GM18867 (cell line): ENCODE data around the gene ZGPAT.
"Not testable (repeated sequence)": the region's sequence is repeated elsewhere in the genome, so short reads cannot be mapped to it uniquely, and the experiment has no call there.

Experiments
- ATAC-seq: cut with Tn5 transposase; IDR thresholded peaks from one replicate; pipeline ENCODE4 v1.9.1; 2021; ENCODE audit warnings: mild to moderate bottlenecking, moderate library complexity; ENCODE audit not compliant: unreplicated experiment

The ZGPAT gene

GRCh38 chr20:63755933-63756647 lies 48.3 kb downstream of the ZGPAT start:
- no peak for ATAC-seq

DNA sequence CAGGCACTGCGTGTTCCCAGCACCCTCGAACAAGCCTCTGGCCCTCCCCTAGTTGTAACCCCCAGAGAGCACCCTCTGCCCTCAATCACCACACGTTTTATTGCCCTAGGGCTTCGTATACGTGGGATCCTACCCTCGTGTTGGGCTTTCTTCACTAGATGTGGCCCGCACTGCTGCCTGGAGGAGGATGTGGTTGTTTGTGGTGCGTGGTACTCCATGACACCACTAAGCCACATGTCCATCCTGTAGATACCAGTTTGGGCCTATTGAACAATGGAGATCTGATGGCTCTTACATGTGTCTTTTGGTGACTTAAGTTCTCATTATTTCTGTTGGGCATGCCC lies 48.8 kb downstream of the ZGPAT start:
- ATAC-seq, result no peak

DNA sequence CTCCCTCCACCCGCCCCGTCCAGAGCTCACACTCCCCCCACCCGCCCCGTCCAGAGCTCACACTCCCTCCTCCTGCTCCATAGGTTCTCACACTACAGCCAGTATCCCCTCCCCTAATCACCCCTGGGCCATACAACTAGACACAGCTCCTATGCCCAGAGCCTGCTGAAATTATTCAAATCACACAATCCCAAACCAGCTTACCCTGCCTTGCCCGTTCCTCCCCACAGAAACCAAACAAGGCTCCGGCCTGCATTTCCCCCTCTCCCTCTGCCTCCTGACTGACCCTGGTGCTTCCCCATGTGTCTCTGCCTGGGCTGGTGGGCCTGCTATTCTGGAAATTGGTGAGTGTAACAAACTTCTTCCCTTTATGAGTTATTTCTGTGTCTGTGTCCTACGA lies 50.3 kb downstream of the ZGPAT start:
- no peak for ATAC-seq

GRCh38 chr20:63759377-63759901 lies 51.6 kb downstream of the ZGPAT start:
- ATAC-seq, result no peak

- ATAC-seq, result no peak
Observed at GRCh38 chr20:63765082-63765873, 57.4 kb downstream of the ZGPAT start.

DNA sequence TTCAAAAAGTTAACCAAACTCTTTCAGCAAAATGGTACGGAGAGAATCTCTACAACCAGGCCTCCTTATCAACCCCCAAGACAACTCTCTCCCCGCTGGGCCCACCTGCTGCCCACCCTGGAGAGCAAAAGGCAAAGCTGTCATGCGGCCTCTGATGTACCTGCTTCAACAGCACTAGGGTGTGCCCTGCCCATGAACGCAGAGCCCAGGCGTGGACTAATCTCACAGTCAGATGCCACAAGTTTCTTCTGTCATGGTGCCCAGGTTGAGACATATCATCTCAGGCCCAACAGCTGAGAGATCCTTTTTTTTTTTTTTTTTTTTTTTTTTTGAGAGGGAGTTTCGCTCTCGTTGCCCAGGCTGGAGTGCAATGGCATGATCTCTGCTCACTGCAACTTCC lies 58.1 kb downstream of the ZGPAT start:
- ATAC-seq, result no peak

- no peak for ATAC-seq
Observed at GRCh38 chr20:63766695-63767426, 59.0 kb downstream of the ZGPAT start.

GRCh38 chr20:63767456-63767855 lies 59.6 kb downstream of the ZGPAT start:
- no peak for ATAC-seq

GRCh38 chr20:63767886-63768285 lies 60.0 kb downstream of the ZGPAT start:
- no peak for ATAC-seq

GRCh38 chr20:63768591-63769515 lies 61.0 kb downstream of the ZGPAT start:
- no peak for ATAC-seq

DNA sequence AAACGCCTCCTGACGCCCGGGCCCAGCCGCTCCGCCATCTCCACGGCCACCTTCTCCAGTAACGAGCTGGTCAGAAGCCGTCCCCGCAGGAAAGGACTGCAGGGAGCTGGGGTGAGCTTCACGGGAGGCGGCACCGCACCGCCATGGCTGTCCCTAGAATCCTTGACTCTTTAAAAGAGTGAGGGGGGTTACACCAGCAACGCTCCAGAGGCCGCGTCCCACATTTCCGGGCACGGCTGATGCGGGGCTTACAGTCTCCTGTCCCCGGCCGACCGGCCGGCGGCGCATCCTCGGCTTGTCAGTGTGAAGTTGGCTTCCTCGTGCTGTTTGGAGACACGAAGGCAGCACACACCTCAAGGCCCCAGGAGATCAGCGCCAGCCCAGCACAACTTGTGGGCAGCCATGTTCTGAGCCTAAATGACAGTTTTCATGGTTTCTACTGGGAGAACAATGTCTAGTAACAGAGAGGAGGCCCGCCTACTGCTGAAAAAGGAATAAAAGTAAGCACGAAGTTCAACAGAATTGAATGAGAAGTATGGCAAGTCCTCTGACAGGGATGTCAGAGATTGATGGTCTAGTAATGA lies 62.1 kb downstream of the ZGPAT start:
- no peak for ATAC-seq

DNA sequence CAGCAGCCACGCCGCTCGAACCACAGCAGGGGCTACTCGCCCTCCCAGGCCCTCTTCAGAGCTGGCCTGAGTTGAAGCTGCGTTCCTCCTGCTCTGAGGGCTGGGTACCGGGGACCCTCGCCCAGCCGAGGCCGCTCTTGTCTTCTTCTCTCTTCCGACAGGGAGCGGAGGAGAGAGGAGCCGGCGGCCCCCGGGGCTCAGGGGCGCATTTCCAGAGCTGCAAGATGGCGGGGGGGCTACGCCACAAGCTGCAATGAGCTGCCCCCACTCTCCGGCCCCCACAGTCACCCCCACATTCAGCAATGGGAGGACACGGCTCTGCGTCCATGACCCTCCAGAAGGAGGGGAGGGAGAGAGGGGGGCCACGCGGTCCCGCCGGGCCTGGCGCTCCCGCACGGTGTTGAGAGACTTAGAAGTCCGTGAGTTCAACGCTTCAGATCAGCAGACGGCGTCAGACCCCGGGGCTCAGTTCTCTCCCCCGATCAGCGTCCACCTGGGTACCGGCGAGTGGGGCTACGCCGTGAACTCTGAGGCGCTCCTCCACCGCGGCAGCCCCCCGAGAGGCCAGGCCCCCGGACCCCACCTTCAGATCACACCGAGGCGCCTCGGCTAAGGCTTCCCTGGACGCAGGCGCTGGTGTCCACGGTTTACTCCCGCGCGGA lies 63.3 kb downstream of the ZGPAT start:
- no peak for ATAC-seq

- no peak for ATAC-seq
Observed at GRCh38 chr20:63772781-63773518, 65.1 kb downstream of the ZGPAT start.

GRCh38 chr20:63773571-63774241 lies 65.9 kb downstream of the ZGPAT start:
- ATAC-seq, result no peak

DNA sequence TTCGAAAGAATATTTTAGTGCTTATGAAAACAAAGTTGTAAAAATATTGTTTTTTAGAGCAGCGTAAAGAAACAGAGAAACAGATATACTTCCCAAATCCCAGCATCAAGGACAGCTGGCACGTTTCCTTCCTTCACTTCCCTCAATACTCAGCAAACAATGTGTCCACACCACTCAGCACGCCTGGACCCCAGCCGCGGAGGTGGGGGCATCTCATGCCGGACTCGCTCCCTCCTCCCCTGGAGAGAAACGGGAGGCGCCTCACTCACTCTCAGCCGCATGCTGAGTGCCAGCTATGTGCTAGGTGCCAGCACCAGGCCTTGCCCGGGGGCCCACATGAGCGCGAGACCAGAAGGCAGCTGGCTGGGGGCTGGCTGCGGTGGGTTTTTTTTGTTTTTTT lies 66.5 kb downstream of the ZGPAT start:
- ATAC-seq, result no peak

DNA sequence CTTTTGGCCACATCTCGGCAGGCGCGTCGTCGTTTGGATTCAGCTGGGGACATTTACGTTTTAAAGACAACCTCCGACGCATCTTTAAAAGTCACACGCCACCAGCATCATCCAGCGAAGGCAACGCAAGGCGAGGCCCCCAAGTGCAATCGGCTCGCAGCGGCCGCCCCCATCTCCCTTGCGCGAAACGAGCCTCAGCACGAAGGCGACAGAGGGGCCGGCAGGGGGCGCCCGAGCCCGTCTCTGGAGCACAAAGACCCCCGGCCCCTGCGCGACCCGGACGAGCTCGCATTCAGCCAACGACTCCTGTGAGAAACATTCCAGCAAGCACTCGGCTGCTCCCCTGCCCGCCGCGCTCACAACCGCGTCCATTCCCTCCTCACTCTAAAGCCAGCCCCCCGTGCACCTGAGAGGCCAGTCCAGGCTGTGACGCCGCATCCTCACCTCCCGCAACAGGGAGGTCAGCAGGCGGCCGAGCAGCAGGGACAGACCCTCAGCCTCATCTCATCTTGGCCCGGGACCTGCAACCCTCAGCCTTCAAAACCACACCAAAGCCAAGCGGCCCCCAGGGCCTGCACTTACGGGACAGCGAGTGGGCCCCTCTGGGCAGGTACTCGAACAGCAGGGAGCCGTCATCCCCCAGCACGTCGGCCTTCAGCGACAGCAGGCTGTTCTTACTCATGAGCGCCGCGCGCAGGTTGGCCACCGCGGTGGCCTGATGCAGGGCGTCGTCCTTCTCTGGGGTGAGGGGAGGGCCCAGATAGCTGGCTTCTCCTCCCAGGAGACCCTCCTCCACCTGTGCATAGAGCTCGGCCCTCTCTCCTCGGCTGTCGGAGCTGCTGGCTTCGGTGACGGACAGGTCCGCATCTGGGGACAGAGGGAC lies 67.5 kb downstream of the ZGPAT start:
- no peak for ATAC-seq

DNA sequence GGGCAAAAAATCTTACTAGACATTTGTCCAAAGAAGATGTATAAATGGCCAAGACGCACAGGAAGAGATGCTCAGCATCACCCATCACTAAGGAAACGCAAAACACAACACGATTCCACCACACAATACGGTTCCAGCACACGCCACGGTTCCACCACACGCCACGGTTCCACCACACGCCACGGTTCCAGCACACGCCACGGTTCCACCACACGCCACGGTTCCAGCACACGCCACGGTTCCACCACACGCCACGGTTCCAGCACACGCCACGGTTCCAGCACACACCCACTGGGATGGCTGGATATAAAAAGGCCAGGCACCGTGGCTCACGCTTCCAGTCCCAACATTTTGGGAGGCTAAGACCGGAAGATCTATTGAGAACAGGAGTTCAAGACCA lies 69.0 kb downstream of the ZGPAT start:
- ATAC-seq, result not testable (repeated sequence)
